ENCODE data around the gene ITFG1.

ITFG1 gene

DNA sequence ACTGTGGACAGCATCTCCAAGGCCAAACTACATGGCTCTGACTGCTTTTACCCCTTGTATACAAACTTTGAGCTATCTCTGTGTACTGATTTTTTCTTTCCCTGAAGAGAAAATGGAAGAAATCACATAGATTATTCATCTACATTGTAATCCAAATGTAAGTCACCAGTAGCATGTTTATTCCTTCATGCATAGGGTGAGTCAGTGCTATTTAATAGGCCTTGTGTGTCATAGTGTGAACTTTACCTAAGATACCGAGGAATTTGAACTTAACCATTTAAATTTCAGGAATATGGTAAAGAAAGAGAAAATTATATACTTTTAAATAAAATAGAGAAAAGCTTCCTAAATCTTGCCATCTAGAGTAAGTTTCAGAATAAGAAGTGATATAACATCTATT, 16.8 kb upstream of the ITFG1 start:
- no peak for ATAC-seq
- TF ChIP-seq CSDC2 (CRISPR knock-in tag; IDR thresholded peaks at IDR 0.05), result no peak

- no peak for ATAC-seq
- TF ChIP-seq TOX (CRISPR knock-in tag; IDR thresholded peaks at IDR 0.05; ENCODE audit: borderline replicate concordance) (no peak), ESRRG (CRISPR knock-in tag; IDR thresholded peaks at IDR 0.05) (no peak), GLIS3 (CRISPR knock-in tag; IDR thresholded peaks at IDR 0.05) (no peak), ZFP30 (CRISPR knock-in tag; IDR thresholded peaks at IDR 0.05) (no peak), TCF4 (CRISPR knock-in tag; IDR thresholded peaks at IDR 0.05; ENCODE audit: borderline replicate concordance) (no peak), CREB5 (CRISPR knock-in tag; IDR thresholded peaks at IDR 0.05; ENCODE audit: low read depth) (no peak), ARNTL (CRISPR knock-in tag; IDR thresholded peaks at IDR 0.05; ENCODE audit: borderline replicate concordance, low read depth) (no peak), POU6F1 (CRISPR knock-in tag; IDR thresholded peaks at IDR 0.05; ENCODE audit: borderline replicate concordance, low read depth) (no peak), ZFP3 (CRISPR knock-in tag; IDR thresholded peaks at IDR 0.05) (no peak), SNAI2 (CRISPR knock-in tag; IDR thresholded peaks at IDR 0.05) (no peak), OSR1 (CRISPR knock-in tag; IDR thresholded peaks at IDR 0.05) (no peak), ZNF70 (CRISPR knock-in tag; IDR thresholded peaks at IDR 0.05) (no peak), ISL1 (CRISPR knock-in tag; IDR thresholded peaks at IDR 0.05) (no peak), RARB (CRISPR knock-in tag; IDR thresholded peaks at IDR 0.05) (no peak)
- TF ChIP-seq, protein P1, sequence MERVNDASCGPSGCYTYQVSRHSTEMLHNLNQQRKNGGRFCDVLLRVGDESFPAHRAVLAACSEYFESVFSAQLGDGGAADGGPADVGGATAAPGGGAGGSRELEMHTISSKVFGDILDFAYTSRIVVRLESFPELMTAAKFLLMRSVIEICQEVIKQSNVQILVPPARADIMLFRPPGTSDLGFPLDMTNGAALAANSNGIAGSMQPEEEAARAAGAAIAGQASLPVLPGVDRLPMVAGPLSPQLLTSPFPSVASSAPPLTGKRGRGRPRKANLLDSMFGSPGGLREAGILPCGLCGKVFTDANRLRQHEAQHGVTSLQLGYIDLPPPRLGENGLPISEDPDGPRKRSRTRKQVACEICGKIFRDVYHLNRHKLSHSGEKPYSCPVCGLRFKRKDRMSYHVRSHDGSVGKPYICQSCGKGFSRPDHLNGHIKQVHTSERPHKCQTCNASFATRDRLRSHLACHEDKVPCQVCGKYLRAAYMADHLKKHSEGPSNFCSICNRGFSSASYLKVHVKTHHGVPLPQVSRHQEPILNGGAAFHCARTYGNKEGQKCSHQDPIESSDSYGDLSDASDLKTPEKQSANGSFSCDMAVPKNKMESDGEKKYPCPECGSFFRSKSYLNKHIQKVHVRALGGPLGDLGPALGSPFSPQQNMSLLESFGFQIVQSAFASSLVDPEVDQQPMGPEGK (CRISPR knock-in tag; IDR thresholded peaks at IDR 0.05; ENCODE audit: borderline replicate concordance), result no peak
- TF ChIP-seq, protein P2, sequence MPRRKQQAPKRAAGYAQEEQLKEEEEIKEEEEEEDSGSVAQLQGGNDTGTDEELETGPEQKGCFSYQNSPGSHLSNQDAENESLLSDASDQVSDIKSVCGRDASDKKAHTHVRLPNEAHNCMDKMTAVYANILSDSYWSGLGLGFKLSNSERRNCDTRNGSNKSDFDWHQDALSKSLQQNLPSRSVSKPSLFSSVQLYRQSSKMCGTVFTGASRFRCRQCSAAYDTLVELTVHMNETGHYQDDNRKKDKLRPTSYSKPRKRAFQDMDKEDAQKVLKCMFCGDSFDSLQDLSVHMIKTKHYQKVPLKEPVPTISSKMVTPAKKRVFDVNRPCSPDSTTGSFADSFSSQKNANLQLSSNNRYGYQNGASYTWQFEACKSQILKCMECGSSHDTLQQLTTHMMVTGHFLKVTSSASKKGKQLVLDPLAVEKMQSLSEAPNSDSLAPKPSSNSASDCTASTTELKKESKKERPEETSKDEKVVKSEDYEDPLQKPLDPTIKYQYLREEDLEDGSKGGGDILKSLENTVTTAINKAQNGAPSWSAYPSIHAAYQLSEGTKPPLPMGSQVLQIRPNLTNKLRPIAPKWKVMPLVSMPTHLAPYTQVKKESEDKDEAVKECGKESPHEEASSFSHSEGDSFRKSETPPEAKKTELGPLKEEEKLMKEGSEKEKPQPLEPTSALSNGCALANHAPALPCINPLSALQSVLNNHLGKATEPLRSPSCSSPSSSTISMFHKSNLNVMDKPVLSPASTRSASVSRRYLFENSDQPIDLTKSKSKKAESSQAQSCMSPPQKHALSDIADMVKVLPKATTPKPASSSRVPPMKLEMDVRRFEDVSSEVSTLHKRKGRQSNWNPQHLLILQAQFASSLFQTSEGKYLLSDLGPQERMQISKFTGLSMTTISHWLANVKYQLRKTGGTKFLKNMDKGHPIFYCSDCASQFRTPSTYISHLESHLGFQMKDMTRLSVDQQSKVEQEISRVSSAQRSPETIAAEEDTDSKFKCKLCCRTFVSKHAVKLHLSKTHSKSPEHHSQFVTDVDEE (CRISPR knock-in tag; IDR thresholded peaks at IDR 0.05), result no peak
Observed at GRCh38 chr16:47476654-47477345, 15.9 kb upstream of the ITFG1 start.

GRCh38 chr16:47475786-47476185, 14.9 kb upstream of the ITFG1 start:
- TF ChIP-seq SNAI2 (CRISPR knock-in tag; IDR thresholded peaks at IDR 0.05) (no peak), RARB (CRISPR knock-in tag; IDR thresholded peaks at IDR 0.05) (no peak), ESRRG (CRISPR knock-in tag; IDR thresholded peaks at IDR 0.05) (no peak), ARNTL (CRISPR knock-in tag; IDR thresholded peaks at IDR 0.05; ENCODE audit: borderline replicate concordance, low read depth) (no peak), TOX (CRISPR knock-in tag; IDR thresholded peaks at IDR 0.05; ENCODE audit: borderline replicate concordance) (no peak), ZFP3 (CRISPR knock-in tag; IDR thresholded peaks at IDR 0.05) (no peak), OSR1 (CRISPR knock-in tag; IDR thresholded peaks at IDR 0.05) (no peak), CSDC2 (CRISPR knock-in tag; IDR thresholded peaks at IDR 0.05) (no peak)
- TF ChIP-seq, protein P2 (CRISPR knock-in tag; IDR thresholded peaks at IDR 0.05), result no peak
- no peak for ATAC-seq
